H1 (cell line): ENCODE measurements around the gene LIMA1. TPM values are rescaled to one million over a fixed set of nuclear protein-coding genes. Genes with fewer than 3 reads are reported as not detected.

Experiments
- HDAC2 ChIP-seq, 2 experiments: fragments of 300-600 bp in 1 of 2; sonication (generic) in 1 of 2; IDR thresholded peaks; 2 replicates each; pipeline ENCODE4 v1.6.1; 2011 to 2012; ENCODE audit warnings: low read depth in 2 of 2, low read length in 2 of 2, mild to moderate bottlenecking in 2 of 2, moderate library complexity in 2 of 2, borderline replicate concordance in 1 of 2, inconsistent platforms in 1 of 2
- JUN ChIP-seq: IDR thresholded peaks from 2 replicates; pipeline ENCODE4 v1.6.1; 2011; ENCODE audit warnings: low read depth, mild to moderate bottlenecking, improper control_type of control experiment, low read length
- NANOG ChIP-seq: IDR thresholded peaks from 2 replicates; pipeline ENCODE4 v1.6.1; 2011; ENCODE audit warnings: low read length, low read depth, mild to moderate bottlenecking, inconsistent platforms; ENCODE audit not compliant: insufficient read depth, poor library complexity, severe bottlenecking
- PHF8 ChIP-seq: fragments of 200-600 bp; sonication (generic); conservative IDR thresholded peaks from 2 replicates; pipeline ENCODE4 v1.7.1; 2012; ENCODE audit warnings: low read depth, mild to moderate bottlenecking, inconsistent platforms, low read length, moderate library complexity
- SIX5 ChIP-seq: IDR thresholded peaks from 2 replicates; pipeline ENCODE4 v1.6.1; 2011; ENCODE audit warnings: mild to moderate bottlenecking, low read depth, low read length
- ZNF274 ChIP-seq: IDR thresholded peaks from 2 replicates; pipeline ENCODE4 v1.7.0; 2012; ENCODE audit warnings: low read length, borderline replicate concordance; ENCODE audit errors: extremely low read depth
- polyA plus RNA-seq, 7 experiments: library from polyadenylated mRNA; depleted of rRNA in 3 of 7; stranded (reverse) in 5 of 7; unstranded in 2 of 7; fragments of >200 nt in 5 of 7; fragments of 200-250 nt in 2 of 7; gene quantifications; 1 replicate in 5 of 7; 2 replicates in 1 of 7; 4 replicates in 1 of 7; pipeline versions ENCODE4 v1.2.1 to v1.2.3, GENCODE V29; 2011 to 2013; ENCODE audit warnings: missing spikeins in 2 of 7, mixed read lengths in 2 of 7
- total RNA-seq: library from RNA; stranded (reverse); fragmentation: NEBNext Ultra II Directional; extraction: Animal tissue kit (Norgen Biotek cat#: 25700); gene quantifications from 2 replicates; pipeline ENCODE4 v1.2.1, GENCODE V29; 2021

LIMA1 gene
- total and polyA plus RNA-seq, 2 of the 8 experiments (the other 6 are each of a cell fraction or from before 2014, with no cell fraction given): 12.7 to 47.6 TPM

GRCh38 chr12:50249464-50250182 lies 33.7 kb downstream of the LIMA1 start (continued):
- TF ChIP-seq HDAC2 (IDR thresholded peaks at IDR 0.05; ENCODE audit: borderline replicate concordance in 1 of 2, low read depth in 2 of 2, low read length in 2 of 2): no peak
- TF ChIP-seq ZNF274: no peak
- no peak for TF ChIP-seq JUN
- no peak for TF ChIP-seq SIX5
- TF ChIP-seq PHF8: no peak
- TF ChIP-seq NANOG: no peak
